Measurements from ENCODE around the gene TNIP1. TPM values are rescaled to one million over a fixed set of nuclear protein-coding genes. Genes with fewer than 3 reads are reported as not detected.

Gene TNIP1
- total RNA-seq, 1 experiment from 2014 or later: 339 TPM

DNA sequence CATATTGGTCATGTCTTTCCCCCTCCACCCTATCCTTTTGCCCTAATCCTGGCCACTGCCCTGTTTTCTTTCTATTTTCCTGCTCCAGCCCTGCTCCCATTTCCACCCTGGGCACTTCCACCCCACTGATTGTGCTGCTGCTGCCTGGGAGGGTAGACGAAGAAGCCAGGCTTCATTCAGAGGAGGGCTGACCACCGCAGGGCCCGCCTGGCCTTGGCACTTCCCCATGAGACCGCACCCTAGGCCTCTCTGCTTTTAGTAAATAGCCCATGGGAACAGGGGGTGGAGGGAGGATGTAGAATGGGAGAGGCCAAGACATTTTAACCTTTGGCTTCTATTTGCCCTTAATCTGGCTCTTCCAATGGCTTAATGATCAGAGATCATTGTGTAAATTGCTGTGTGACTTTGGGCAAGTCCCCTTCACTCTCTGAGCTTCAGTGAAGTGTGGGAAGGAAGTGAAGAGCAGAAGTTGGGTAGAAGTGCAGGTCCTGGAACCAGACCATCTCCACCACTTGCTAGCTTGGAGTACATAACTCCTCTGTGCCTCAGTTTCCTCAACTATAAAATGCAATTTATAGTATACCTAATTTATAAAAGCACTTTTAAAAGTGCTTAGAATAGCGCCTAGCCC lies 74.0 kb downstream of the TNIP1 start:
- no peak for DNase-seq
- Mint-ChIP-seq H3K36me3 (ENCODE audit: insufficient read depth, unreplicated experiment) (no peaks in the 10 kb centered on the region), H3K9me3 (ENCODE audit: low read depth, unreplicated experiment) (no peaks in the 10 kb centered on the region), H3K4me1 (ENCODE audit: low read depth, unreplicated experiment) (no peaks in the 10 kb centered on the region), H3K27me3 (ENCODE audit: unreplicated experiment) (peaks cover 13% of the 10 kb centered on the region), H3K4me3 (ENCODE audit: low read depth, unreplicated experiment) (no peak overlapping the region), H3K27ac (ENCODE audit: unreplicated experiment) (no peak overlapping the region)
- CTCF ChIA-PET: no interaction called here
- no TSS peak for BruUV-seq (replicated peaks)
- TF ChIP-seq, protein P1, sequence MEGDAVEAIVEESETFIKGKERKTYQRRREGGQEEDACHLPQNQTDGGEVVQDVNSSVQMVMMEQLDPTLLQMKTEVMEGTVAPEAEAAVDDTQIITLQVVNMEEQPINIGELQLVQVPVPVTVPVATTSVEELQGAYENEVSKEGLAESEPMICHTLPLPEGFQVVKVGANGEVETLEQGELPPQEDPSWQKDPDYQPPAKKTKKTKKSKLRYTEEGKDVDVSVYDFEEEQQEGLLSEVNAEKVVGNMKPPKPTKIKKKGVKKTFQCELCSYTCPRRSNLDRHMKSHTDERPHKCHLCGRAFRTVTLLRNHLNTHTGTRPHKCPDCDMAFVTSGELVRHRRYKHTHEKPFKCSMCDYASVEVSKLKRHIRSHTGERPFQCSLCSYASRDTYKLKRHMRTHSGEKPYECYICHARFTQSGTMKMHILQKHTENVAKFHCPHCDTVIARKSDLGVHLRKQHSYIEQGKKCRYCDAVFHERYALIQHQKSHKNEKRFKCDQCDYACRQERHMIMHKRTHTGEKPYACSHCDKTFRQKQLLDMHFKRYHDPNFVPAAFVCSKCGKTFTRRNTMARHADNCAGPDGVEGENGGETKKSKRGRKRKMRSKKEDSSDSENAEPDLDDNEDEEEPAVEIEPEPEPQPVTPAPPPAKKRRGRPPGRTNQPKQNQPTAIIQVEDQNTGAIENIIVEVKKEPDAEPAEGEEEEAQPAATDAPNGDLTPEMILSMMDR (IDR thresholded peaks at IDR 0.05; ENCODE audit: unreplicated experiment): no peak
- intact Hi-C loops (cut with micrococcal nuclease; ENCODE audit: unreplicated experiment): loop anchor here (10.0 kb wide), 1 partner anchor 438 kb away; the partner anchor contains the start of gene SLC36A1

DNA sequence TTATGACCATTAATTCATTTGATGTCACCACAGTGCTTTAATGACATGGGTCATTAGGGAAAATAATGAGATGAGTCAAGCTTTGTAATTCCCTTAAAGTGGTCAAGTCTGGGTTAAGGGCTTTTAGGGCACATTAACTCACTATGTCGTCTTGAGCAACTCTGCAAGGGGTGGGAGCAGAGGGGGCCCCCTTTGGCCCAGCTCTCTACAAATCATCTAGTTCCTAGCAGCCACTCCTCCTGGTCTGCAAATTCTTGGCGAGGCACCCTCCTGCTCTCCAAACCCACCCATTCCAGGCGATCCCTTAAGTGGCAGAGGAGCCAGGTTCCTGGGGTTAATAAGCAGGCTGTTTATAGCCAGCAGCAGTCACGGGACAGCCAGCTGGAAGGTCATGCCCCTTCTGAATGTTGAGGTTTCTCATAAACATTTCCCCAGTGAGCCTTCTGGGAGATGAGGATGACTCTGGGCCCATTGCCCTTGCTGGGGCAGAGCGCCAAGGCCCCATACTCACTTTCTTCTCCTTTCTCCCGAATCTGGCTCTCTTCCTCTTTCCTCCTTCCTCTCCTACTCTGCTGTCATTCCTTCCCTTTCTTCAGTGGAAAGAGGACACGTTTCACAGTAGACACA lies 74.8 kb downstream of the TNIP1 start:
- no peak for DNase-seq
- BruUV-seq (replicated peaks): no TSS peak
- H3K4me3 Mint-ChIP-seq (ENCODE audit: low read depth, unreplicated experiment): no peak overlapping the region
- peaks cover 21% of the 10 kb centered on the region for H3K27me3 Mint-ChIP-seq (ENCODE audit: unreplicated experiment)
- no peaks in the 10 kb centered on the region for H3K4me1 Mint-ChIP-seq (ENCODE audit: low read depth, unreplicated experiment)
- no peaks in the 10 kb centered on the region for H3K36me3 Mint-ChIP-seq (ENCODE audit: insufficient read depth, unreplicated experiment)
- H3K9me3 Mint-ChIP-seq (ENCODE audit: low read depth, unreplicated experiment): no peaks in the 10 kb centered on the region
- TF ChIP-seq, protein P1 (IDR thresholded peaks at IDR 0.05; ENCODE audit: unreplicated experiment): no peak
- CTCF ChIA-PET: no interaction called here
- intact Hi-C loops (cut with micrococcal nuclease; ENCODE audit: unreplicated experiment): loop anchor here (10.0 kb wide), 1 partner anchor 439 kb away; the partner anchor contains the start of gene SLC36A1
- H3K27ac Mint-ChIP-seq (ENCODE audit: unreplicated experiment): no peak overlapping the region

DNA sequence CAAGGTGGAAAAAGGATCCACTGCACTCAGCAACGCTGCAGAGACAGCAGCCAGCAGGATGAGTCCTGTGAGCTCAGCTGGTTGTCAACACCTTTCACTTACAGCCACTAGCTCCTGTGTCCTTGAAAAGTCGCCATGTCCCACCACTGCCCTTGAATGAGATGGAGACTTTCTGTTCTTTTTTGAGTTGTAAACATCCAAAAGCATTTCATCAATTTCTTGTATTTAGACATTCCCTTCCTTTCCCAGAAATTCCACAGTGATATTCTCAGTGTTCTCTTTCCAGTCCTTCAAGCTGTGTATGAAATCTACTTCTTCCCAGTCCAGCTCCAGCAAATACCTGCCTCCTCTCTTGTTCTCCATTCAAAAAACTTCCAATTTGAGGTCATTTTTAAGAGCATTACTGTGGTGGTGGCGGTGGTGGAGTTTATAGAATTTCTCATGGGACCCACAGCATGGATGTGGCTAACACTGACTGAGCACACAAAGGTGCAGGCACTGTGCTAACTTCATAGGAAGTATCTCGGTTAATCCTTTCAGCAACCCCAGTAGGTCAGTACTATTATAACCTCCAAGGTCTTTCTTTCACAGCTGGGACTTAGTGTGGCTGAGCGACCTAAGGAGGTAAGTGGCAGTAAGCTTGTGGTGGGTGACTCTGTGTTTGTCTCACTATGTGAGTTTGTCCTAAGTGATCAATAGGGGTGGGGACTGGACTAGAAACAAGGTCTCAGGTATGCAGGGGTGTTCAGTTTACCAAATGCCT lies 75.5 kb downstream of the TNIP1 start:
- H3K4me1 Mint-ChIP-seq (ENCODE audit: low read depth, unreplicated experiment): no peaks in the 10 kb centered on the region
- peaks cover 28% of the 10 kb centered on the region for H3K27me3 Mint-ChIP-seq (ENCODE audit: unreplicated experiment)
- H3K36me3 Mint-ChIP-seq (ENCODE audit: insufficient read depth, unreplicated experiment): no peaks in the 10 kb centered on the region
- CTCF ChIA-PET: no interaction called here
- BruUV-seq (replicated peaks): no TSS peak
- TF ChIP-seq, protein P1 (IDR thresholded peaks at IDR 0.05; ENCODE audit: unreplicated experiment): no peak
- intact Hi-C loops (cut with micrococcal nuclease; ENCODE audit: unreplicated experiment): loop anchor here (10.0 kb wide), 1 partner anchor 439 kb away; the partner anchor contains the start of gene SLC36A1
- H3K9me3 Mint-ChIP-seq (ENCODE audit: low read depth, unreplicated experiment): no peaks in the 10 kb centered on the region
- H3K27ac Mint-ChIP-seq (ENCODE audit: unreplicated experiment): no peak overlapping the region
- no peak overlapping the region for H3K4me3 Mint-ChIP-seq (ENCODE audit: low read depth, unreplicated experiment)
- DNase-seq: no peak

DNA sequence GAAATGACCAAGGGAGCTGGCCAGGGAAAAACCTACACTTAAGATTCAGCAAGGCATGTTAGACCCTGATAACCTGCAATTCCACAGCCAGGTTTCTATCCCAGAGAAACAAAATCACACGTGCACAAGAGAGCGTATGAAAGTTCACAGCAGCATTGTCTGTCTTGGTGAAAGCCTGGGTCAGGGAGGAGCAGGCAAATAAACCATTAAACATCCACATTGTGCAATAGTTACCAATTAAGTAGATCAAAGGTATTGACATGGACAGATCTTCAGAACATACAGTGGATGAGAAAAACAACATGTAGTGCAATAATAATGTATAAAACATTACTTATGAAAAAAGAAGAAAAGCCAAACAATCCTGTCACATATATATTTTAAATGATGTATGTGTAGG lies 76.3 kb downstream of the TNIP1 start:
- H3K4me3 Mint-ChIP-seq (ENCODE audit: low read depth, unreplicated experiment): no peak overlapping the region
- no TSS peak for BruUV-seq (replicated peaks)
- H3K36me3 Mint-ChIP-seq (ENCODE audit: insufficient read depth, unreplicated experiment): no peaks in the 10 kb centered on the region
- CTCF ChIA-PET: no interaction called here
- intact Hi-C loops (cut with micrococcal nuclease; ENCODE audit: unreplicated experiment): loop anchor here (10.0 kb wide), 1 partner anchor 440 kb away; the partner anchor contains the start of gene SLC36A1
- no peaks in the 10 kb centered on the region for H3K4me1 Mint-ChIP-seq (ENCODE audit: low read depth, unreplicated experiment)
- H3K9me3 Mint-ChIP-seq (ENCODE audit: low read depth, unreplicated experiment): no peaks in the 10 kb centered on the region
- DNase-seq: no peak
- peaks cover 34% of the 10 kb centered on the region for H3K27me3 Mint-ChIP-seq (ENCODE audit: unreplicated experiment)
- no peak overlapping the region for H3K27ac Mint-ChIP-seq (ENCODE audit: unreplicated experiment)
- TF ChIP-seq, protein P1 (IDR thresholded peaks at IDR 0.05; ENCODE audit: unreplicated experiment): no peak

Measured in Calu3 (cell line).